HepG2 (cell line): ENCODE data around the gene GRIN3B. TPM values are rescaled to one million over a fixed set of nuclear protein-coding genes. Genes with fewer than 3 reads are reported as not detected.

ENCODE experiments used
- HES4 ChIP-seq: sonication (generic); formaldehyde crosslinking; IDR thresholded peaks from 2 replicates; pipeline ENCODE4 v1.9.0; 2021; ENCODE audit warnings: mild to moderate bottlenecking, missing genetic modification reagents, borderline replicate concordance
- JUN ChIP-seq: sonication (generic); formaldehyde crosslinking; IDR thresholded peaks from 2 replicates; pipeline ENCODE4 v1.4.0; 2020; ENCODE audit warnings: mild to moderate bottlenecking, missing genetic modification reagents
- KAT2B ChIP-seq: fragments of 150-350 bp; IDR thresholded peaks from 2 replicates; pipeline ENCODE4 v1.6.1; 2014; ENCODE audit warnings: low read depth, low read length, borderline replicate concordance
- MBNL3 ChIP-seq: fragments of 250-450 bp; sonication (Bioruptor Pico); conservative IDR thresholded peaks from 2 replicates; pipeline ENCODE4 v1.8.0; 2022; ENCODE audit warnings: mild to moderate bottlenecking, inconsistent platforms
- MLLT10 ChIP-seq: sonication (generic); formaldehyde crosslinking; IDR thresholded peaks from 2 replicates; pipeline ENCODE4 v1.4.0; 2020; ENCODE audit warnings: missing genetic modification reagents
- NBN ChIP-seq: fragments of 450-650 bp; conservative IDR thresholded peaks from 2 replicates; pipeline ENCODE4 v1.6.1; 2017
- NFYB ChIP-seq: sonication (generic); formaldehyde crosslinking; IDR thresholded peaks from 2 replicates; pipeline ENCODE4 v1.4.0; 2020; ENCODE audit warnings: missing genetic modification reagents
- POGZ ChIP-seq: sonication (generic); formaldehyde crosslinking; IDR thresholded peaks from 2 replicates; pipeline ENCODE4 v1.4.0; 2020; ENCODE audit warnings: mild to moderate bottlenecking, missing genetic modification reagents
- RAD51 ChIP-seq: fragments of 450-650 bp; IDR thresholded peaks from 2 replicates; pipeline ENCODE4 v1.6.1; 2016; ENCODE audit warnings: borderline replicate concordance
- YEATS4 ChIP-seq: sonication (generic); formaldehyde crosslinking; IDR thresholded peaks from 2 replicates; pipeline ENCODE4 v1.4.0; 2020; ENCODE audit warnings: missing genetic modification reagents, borderline replicate concordance
- ZNF256 ChIP-seq: sonication (generic); formaldehyde crosslinking; conservative IDR thresholded peaks from 2 replicates; pipeline ENCODE4 v1.4.0; 2020; ENCODE audit warnings: missing genetic modification reagents
- ZNF282 ChIP-seq: fragments of 450-650 bp; IDR thresholded peaks from 2 replicates; pipeline ENCODE4 v1.6.1; 2018; ENCODE audit not compliant: partially characterized antibody
- ZNF34 ChIP-seq: sonication (generic); formaldehyde crosslinking; IDR thresholded peaks from 2 replicates; pipeline ENCODE4 v1.4.0; 2020; ENCODE audit warnings: mild to moderate bottlenecking, missing genetic modification reagents, borderline replicate concordance
- ZNF558 ChIP-seq: sonication (generic); formaldehyde crosslinking; IDR thresholded peaks from 2 replicates; pipeline ENCODE4 v1.9.0; 2022; ENCODE audit warnings: mild to moderate bottlenecking, missing genetic modification reagents, borderline replicate concordance
- ZNF670 ChIP-seq: sonication (generic); formaldehyde crosslinking; IDR thresholded peaks from 2 replicates; pipeline ENCODE4 v1.8.0; 2022; ENCODE audit warnings: mild to moderate bottlenecking, missing genetic modification reagents, borderline replicate concordance
- ZNF674 ChIP-seq: sonication (generic); formaldehyde crosslinking; IDR thresholded peaks from 2 replicates; pipeline ENCODE4 v1.5.0; 2020; ENCODE audit warnings: low read depth, mild to moderate bottlenecking, missing genetic modification reagents
- ZSCAN12 ChIP-seq: sonication (generic); formaldehyde crosslinking; IDR thresholded peaks from 2 replicates; pipeline ENCODE4 v1.9.0; 2021; ENCODE audit warnings: mild to moderate bottlenecking, missing genetic modification reagents
- polyA plus RNA-seq, 8 experiments: library from polyadenylated mRNA; depleted of rRNA in 3 of 8; stranded (reverse) in 7 of 8; unstranded in 1 of 8; fragments of >200 nt; fragmentation: Illumina TruSeq in 4 of 8; extraction: Trizol in 4 of 8; gene quantifications; 2 replicates each; pipeline versions ENCODE4 v1.2.1 to v1.2.3, GENCODE V29; 2011 to 2016; ENCODE audit warnings: low read depth in 4 of 8, missing spikeins in 1 of 8, mixed read lengths in 1 of 8; ENCODE audit not compliant: insufficient read depth in 1 of 8
- total RNA-seq, 5 experiments: library from RNA; depleted of rRNA; stranded (reverse); fragments of >200 nt; fragmentation: Illumina TruSeq; extraction: Trizol; gene quantifications; 2 replicates each; pipeline ENCODE4 v1.2.3, GENCODE V29; 2016; ENCODE audit warnings: low read depth in 1 of 5
- TF ChIP-seq, protein P1 (sequence below): sonication (generic); formaldehyde crosslinking; IDR thresholded peaks from 2 replicates; pipeline ENCODE4 v1.4.0; 2020; ENCODE audit warnings: missing genetic modification reagents
- TF ChIP-seq, protein P2 (sequence below): sonication (generic); formaldehyde crosslinking; IDR thresholded peaks from 2 replicates; pipeline ENCODE4 v1.4.0; 2020; ENCODE audit warnings: missing genetic modification reagents
- TF ChIP-seq, protein P3 (sequence below): IDR thresholded peaks from 2 replicates; pipeline ENCODE4 v1.6.1; 2016; ENCODE audit warnings: low read depth
- TF ChIP-seq, protein P4 (sequence below): sonication (generic); formaldehyde crosslinking; IDR thresholded peaks from 2 replicates; pipeline ENCODE4 v1.4.0; 2020; ENCODE audit warnings: missing genetic modification reagents

The GRIN3B gene
- total and polyA plus RNA-seq, 2 of the 13 experiments (the other 11 are each of a cell fraction or from before 2014, with no cell fraction given): 0.07 to 0.20 TPM

GRCh38 chr19:1025960-1026782 is 26.0 kb downstream of the GRIN3B start, which contains the start of gene CNN2 (continued):
- TF ChIP-seq, protein P1, sequence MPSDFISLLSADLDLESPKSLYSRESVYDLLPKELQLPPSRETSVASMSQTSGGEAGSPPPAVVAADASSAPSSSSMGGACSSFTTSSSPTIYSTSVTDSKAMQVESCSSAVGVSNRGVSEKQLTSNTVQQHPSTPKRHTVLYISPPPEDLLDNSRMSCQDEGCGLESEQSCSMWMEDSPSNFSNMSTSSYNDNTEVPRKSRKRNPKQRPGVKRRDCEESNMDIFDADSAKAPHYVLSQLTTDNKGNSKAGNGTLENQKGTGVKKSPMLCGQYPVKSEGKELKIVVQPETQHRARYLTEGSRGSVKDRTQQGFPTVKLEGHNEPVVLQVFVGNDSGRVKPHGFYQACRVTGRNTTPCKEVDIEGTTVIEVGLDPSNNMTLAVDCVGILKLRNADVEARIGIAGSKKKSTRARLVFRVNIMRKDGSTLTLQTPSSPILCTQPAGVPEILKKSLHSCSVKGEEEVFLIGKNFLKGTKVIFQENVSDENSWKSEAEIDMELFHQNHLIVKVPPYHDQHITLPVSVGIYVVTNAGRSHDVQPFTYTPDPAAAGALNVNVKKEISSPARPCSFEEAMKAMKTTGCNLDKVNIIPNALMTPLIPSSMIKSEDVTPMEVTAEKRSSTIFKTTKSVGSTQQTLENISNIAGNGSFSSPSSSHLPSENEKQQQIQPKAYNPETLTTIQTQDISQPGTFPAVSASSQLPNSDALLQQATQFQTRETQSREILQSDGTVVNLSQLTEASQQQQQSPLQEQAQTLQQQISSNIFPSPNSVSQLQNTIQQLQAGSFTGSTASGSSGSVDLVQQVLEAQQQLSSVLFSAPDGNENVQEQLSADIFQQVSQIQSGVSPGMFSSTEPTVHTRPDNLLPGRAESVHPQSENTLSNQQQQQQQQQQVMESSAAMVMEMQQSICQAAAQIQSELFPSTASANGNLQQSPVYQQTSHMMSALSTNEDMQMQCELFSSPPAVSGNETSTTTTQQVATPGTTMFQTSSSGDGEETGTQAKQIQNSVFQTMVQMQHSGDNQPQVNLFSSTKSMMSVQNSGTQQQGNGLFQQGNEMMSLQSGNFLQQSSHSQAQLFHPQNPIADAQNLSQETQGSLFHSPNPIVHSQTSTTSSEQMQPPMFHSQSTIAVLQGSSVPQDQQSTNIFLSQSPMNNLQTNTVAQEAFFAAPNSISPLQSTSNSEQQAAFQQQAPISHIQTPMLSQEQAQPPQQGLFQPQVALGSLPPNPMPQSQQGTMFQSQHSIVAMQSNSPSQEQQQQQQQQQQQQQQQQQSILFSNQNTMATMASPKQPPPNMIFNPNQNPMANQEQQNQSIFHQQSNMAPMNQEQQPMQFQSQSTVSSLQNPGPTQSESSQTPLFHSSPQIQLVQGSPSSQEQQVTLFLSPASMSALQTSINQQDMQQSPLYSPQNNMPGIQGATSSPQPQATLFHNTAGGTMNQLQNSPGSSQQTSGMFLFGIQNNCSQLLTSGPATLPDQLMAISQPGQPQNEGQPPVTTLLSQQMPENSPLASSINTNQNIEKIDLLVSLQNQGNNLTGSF (CRISPR knock-in tag): no peak
- TF ChIP-seq YEATS4: no peak
- TF ChIP-seq RAD51: no peak
- TF ChIP-seq JUN (CRISPR knock-in tag): no peak
- 0 out of 2 replicates have a peak, but pooled peaks have one; percentile 32 for TF ChIP-seq HES4
- TF ChIP-seq NFYB (CRISPR knock-in tag): peak; percentile 74
- TF ChIP-seq ZNF256 (CRISPR knock-in tag): no peak
- no peak for TF ChIP-seq ZNF282
- TF ChIP-seq, protein P2, sequence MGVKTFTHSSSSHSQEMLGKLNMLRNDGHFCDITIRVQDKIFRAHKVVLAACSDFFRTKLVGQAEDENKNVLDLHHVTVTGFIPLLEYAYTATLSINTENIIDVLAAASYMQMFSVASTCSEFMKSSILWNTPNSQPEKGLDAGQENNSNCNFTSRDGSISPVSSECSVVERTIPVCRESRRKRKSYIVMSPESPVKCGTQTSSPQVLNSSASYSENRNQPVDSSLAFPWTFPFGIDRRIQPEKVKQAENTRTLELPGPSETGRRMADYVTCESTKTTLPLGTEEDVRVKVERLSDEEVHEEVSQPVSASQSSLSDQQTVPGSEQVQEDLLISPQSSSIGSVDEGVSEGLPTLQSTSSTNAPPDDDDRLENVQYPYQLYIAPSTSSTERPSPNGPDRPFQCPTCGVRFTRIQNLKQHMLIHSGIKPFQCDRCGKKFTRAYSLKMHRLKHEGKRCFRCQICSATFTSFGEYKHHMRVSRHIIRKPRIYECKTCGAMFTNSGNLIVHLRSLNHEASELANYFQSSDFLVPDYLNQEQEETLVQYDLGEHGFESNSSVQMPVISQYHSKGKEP: no peak
- TF ChIP-seq ZNF558 (CRISPR knock-in tag): no peak
- TF ChIP-seq, protein P3, sequence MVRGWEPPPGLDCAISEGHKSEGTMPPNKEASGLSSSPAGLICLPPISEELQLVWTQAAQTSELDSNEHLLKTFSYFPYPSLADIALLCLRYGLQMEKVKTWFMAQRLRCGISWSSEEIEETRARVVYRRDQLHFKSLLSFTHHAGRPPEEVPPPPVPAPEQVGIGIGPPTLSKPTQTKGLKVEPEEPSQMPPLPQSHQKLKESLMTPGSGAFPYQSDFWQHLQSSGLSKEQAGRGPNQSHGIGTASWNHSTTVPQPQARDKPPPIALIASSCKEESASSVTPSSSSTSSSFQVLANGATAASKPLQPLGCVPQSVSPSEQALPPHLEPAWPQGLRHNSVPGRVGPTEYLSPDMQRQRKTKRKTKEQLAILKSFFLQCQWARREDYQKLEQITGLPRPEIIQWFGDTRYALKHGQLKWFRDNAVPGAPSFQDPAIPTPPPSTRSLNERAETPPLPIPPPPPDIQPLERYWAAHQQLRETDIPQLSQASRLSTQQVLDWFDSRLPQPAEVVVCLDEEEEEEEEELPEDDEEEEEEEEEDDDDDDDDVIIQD (CRISPR knock-in tag): no peak
- no peak for TF ChIP-seq ZNF34 (CRISPR knock-in tag)
- no peak for TF ChIP-seq KAT2B
- no peak for TF ChIP-seq ZNF670 (CRISPR knock-in tag)
- TF ChIP-seq ZSCAN12: no peak
- no peak for TF ChIP-seq POGZ
- no peak for TF ChIP-seq ZNF674 (CRISPR knock-in tag)
- no peak for TF ChIP-seq NBN
- TF ChIP-seq MLLT10 (CRISPR knock-in tag): no peak
- no peak for TF ChIP-seq MBNL3
- TF ChIP-seq, protein P4, sequence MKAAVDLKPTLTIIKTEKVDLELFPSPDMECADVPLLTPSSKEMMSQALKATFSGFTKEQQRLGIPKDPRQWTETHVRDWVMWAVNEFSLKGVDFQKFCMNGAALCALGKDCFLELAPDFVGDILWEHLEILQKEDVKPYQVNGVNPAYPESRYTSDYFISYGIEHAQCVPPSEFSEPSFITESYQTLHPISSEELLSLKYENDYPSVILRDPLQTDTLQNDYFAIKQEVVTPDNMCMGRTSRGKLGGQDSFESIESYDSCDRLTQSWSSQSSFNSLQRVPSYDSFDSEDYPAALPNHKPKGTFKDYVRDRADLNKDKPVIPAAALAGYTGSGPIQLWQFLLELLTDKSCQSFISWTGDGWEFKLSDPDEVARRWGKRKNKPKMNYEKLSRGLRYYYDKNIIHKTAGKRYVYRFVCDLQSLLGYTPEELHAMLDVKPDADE (CRISPR knock-in tag): 0 out of 2 replicates have a peak, but pooled peaks have one; percentile 69
